GM18502 (cell line): Measurements from ENCODE around the gene ERI3.

Experiments used
- ATAC-seq: cut with Tn5 transposase; IDR thresholded peaks from one replicate; pipeline ENCODE4 v1.9.1; 2021; ENCODE audit warnings: mild to moderate bottlenecking; ENCODE audit not compliant: unreplicated experiment, poor library complexity

The ERI3 gene

DNA sequence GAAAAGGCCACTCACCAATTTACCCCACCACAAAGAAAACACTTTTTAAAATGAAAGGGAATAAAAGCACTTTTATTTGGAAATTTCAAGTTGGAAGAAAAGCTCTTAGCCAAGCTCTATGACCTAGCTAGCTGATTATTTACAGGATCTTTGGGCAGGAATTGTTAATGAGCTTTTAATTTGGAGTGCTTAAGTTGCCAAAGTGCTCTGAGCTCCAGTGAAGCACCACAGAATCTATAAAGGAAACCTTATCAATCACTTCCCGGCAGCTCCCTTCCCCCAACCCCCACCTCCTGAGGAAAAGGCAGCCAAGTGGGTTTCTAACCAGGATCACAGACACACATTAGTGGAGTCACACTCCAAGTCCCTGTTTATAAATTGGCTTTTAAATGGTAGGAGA is 1.5 kb downstream of the ERI3 start:
- no peak for ATAC-seq

DNA sequence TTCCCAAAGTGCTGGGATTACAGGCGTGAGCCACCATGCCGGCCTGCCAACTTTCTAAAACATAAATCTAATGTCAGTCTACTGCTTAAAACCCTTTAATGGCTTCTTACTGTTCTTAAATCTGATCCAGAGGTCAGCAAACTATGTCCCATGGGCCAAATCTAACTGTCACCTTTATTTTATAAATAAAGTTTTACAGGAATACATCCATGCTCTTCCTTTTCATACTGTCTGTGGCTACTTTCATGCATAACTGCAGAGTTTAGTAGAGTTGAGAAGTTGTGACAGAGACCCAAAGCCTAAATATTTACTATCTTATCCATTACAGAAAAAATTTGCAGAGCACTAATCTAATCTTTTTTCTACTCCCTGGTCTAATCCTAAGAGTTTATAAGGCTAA is 3.8 kb downstream of the ERI3 start:
- no peak for ATAC-seq

DNA sequence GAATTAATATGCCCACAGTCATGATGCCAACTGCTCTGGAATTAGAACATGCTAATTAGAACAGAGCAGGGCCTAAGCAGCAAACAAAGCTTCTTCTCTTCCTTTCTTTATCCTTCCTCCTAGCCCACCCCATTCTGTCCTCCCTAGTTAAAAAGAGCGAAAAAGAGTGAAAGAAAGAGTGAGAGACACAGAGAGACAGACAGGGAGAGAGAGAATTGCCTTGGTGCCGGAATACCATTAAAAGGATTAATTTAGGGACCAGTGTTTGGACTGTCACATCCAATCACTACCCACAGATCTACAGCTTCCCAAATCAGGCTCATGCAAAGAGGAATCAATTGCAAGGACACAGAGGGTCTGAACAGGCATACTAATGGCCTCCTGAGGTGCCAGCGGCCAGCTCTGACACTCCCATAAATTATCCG is 7.0 kb downstream of the ERI3 start:
- ATAC-seq: no peak

DNA sequence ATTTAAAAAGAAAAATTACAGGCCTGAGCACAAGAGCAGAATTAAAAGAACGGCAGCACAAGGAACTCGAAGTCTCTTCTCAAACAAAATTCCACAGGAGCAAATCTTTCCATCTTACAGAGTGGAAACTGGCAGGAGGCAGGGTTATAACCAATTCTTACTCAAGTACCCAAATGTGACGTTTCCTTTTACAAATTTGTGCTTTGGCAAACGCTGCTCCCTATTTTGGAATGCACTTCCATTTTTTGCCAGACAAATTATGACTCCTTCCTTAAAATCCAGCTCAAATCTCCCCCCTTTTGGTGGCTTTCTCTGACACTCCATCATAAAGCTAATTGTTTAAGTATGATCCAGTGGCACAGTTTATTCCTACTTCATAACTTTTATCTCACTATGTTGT is 7.8 kb downstream of the ERI3 start:
- no peak for ATAC-seq

- no peak for ATAC-seq
Observed at GRCh38 chr1:44346878-44347277, 8.2 kb downstream of the ERI3 start.

- ATAC-seq: no peak
Observed at GRCh38 chr1:44346184-44346583, 8.9 kb downstream of the ERI3 start.

DNA sequence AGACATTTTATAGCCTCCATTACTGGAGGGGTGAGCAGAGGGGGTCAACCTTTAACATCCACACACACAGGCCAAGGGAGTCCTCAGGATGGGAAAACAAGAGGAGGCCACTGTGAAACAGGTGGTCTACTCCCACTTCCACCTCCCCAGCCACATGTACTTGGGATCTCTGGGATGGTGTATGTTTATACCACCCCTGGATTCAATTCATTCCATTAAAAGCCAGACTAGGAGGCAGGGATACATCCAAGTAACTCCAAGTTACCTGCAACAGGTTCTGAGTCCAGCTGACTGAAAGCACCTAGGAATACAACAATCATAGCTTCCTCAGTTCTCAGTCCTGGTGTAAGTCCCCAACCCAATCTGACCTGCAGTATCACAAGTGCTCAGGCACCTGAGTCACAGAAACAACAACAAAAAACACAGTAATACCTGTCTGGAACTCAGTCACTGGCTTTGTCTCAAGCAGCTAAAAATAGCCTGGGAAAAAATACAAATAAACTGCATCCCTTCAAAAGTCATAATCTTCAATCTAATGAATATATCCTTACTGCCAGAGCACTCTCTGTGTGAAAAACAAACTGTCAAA is 9.8 kb downstream of the ERI3 start:
- ATAC-seq: no peak

GRCh38 chr1:44339731-44340130 is 15.3 kb downstream of the ERI3 start:
- ATAC-seq: no peak

GRCh38 chr1:44338136-44338535 is 16.9 kb downstream of the ERI3 start:
- ATAC-seq: no peak

DNA sequence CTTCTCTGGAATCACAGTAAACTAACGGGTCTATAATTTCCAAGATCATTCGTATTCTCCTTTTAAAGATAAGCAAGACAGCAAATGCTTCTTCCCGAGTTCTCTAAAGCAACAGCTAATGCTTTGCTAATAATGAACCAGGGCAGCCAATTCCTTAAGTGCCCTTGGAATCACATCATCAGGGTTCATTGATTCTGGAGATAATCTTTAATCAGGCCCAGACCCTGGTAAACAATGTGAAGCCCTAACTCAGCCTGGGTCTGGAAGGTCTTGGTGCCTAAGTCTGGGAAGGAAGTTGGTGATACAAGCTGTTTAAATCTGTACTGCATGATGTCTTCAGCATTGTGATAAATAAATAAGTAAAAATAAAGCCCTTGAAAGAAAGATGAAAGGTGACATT is 18.4 kb downstream of the ERI3 start:
- ATAC-seq: no peak

DNA sequence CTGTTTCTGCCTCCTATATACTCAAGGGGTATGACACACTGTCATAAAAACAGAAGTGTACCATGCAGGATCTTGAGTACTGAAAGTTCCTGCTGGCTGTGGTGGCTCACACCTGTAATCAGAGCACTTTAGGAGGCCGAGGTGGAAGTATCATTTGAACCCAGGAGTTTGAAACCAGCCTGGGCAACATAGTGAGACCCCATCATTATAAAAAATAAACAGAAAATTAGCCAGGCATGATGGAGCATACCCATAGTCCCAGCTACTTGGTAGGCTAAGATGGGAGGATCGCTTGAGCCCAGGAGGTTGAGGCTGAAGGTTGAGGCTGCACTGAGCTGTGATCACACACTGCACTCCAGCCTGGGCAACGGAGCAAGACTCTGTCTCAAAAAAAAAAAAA is 20.1 kb downstream of the ERI3 start:
- no peak for ATAC-seq

- no peak for ATAC-seq
Observed at GRCh38 chr1:44333376-44333775, 21.7 kb downstream of the ERI3 start.

DNA sequence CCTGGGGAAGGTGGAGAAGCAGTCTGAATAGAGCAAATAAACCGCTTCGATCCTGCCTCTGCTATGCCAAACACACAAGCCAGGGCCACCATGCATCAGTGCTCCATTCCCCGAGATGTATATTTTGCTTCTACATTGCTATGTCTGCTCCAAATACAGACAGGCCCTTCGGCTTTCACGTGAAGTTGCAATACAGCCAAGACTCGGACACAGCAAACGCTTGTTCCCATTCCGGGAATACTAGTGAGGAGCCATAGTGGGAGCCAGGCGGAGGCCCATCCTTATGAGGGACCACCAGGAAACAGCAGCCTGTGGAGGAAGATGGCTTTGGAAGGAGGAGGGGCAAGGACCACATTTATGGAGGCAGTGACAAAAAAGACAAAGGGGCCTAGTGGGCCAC is 22.6 kb downstream of the ERI3 start:
- no peak for ATAC-seq

GRCh38 chr1:44330935-44331334 is 24.1 kb downstream of the ERI3 start:
- no peak for ATAC-seq

DNA sequence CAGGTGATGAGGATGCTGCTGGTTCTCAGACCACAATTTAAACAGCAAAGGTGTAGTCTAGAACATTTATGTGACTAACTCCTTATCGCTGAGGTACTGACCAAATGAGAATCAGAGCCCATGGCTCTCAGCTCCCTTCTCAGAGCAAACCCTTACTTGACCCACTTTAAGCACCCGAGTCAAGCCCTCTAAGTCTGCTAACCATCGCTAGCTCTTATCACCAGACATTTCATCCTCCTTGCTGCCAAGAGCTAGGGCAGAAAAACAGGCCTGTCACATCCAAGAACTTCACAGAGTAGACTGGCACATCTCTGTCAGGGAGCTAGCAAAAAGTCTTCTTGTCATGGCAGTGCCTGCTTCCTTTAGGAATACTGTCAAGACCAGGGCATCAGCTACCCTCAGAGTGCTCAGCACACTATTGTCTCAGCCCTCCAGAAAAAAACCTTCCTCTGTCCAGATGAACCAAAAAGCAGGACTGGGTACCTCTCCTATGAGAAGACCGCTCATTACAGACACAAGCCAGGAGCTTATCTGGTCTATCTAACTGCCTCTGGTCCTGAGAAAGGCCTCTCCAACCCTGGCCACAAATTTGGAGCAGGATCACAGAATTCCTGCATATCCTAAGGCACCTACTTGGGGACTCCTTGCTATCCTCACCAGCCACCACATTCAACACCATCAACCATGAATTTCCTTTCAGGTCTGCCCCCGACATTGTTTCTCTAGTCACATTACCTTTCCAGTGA is 26.2 kb downstream of the ERI3 start:
- ATAC-seq: no peak

DNA sequence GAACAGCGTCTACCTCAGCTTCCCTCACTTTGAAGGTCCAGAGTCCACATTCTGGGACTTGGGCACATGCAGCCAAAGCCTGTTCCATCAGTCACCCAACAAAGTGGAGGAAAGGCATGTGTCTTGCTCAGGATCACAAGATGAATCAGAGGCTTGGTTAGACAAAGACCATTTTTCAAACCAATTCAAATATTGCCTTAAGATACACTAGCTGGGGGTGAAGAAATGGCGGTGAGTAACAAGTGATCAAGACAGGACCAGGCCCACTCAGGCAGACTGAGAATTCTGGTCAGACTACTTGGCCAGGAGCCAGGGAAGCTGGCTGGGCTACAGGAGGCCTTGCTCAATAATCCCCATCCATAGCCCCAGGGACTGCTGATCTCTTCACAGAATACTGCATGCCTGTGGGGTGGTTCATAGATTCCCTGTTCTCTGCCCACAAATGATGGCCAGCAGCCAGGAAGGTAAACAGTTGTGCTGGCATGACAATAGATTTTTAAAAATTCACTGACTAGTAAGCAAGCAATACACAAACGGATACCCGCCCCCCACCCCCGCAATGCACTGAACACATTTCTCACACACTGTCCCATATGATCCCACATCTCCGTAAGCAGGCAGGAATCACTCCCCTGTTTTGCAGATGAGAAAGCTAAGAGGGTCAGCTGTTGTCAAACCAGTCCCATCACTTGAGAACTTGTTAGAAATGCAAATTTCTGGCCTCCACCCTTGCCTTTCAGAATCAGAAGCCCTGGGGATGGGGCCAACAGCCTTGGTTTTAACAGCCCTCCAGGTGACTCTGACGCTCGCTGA is 27.2 kb downstream of the ERI3 start:
- no peak for ATAC-seq

- ATAC-seq: no peak
Observed at GRCh38 chr1:44326821-44327465, 28.1 kb downstream of the ERI3 start.

- no peak for ATAC-seq
Observed at GRCh38 chr1:44326024-44326701, 28.9 kb downstream of the ERI3 start.

- ATAC-seq: no peak
Observed at GRCh38 chr1:44323947-44324346, 31.1 kb downstream of the ERI3 start.

DNA sequence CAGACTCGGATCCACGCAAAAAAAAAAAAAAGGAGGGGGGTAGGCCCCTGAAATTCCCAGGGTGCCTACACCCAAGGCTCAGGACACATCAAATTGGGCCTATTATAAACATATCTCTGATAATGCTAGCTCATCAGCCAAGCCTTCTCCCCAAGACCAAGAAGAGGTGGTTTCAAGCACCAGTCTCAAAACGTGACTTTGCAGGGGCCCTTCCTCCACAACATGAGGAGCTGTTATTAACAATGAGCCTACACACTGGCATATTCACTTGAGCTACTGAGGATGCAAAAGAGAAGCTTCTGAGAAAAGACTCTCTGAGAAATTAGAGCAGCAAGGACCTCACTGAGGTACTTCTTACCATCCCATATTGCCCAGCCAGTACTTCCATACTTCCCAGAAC is 32.7 kb downstream of the ERI3 start:
- no peak for ATAC-seq
